GM12891 (cell line): ENCODE measurements around the gene LPCAT1.

Experiments used
- PAX5 ChIP-seq: IDR thresholded peaks from 2 replicates; pipeline ENCODE4 v1.6.1; 2011; ENCODE audit warnings: low read length, moderate library complexity, mild to moderate bottlenecking; ENCODE audit not compliant: insufficient read depth, severe bottlenecking
- POLR2A ChIP-seq: IDR thresholded peaks from 2 replicates; pipeline ENCODE4 v1.6.1; 2011; ENCODE audit warnings: low read depth, low read length, control low read depth
- POLR2AphosphoS5 ChIP-seq: IDR thresholded peaks from 2 replicates; pipeline ENCODE4 v1.6.1; 2011; ENCODE audit warnings: low read depth, low read length, control low read depth
- POU2F2 ChIP-seq: IDR thresholded peaks from 2 replicates; pipeline ENCODE4 v1.6.1; 2011; ENCODE audit warnings: low read depth, mild to moderate bottlenecking, control low read depth, low read length, moderate library complexity
- SPI1 ChIP-seq: IDR thresholded peaks from 2 replicates; pipeline ENCODE4 v1.6.1; 2011; ENCODE audit warnings: low read depth, low read length, control low read depth
- TAF1 ChIP-seq: IDR thresholded peaks from 2 replicates; pipeline ENCODE4 v1.6.1; 2011; ENCODE audit warnings: low read depth, low read length, control low read depth

- TF ChIP-seq POLR2A: no peak
- no peak for TF ChIP-seq POLR2AphosphoS5
- TF ChIP-seq TAF1: no peak
- no peak for TF ChIP-seq PAX5
- no peak for TF ChIP-seq SPI1
- no peak for TF ChIP-seq POU2F2
Observed at GRCh38 chr5:1438871-1439270, 84.9 kb downstream of the LPCAT1 start.
